Gastroesophageal sphincter (tissue), 3 donors: ENCODE results near the gene STX1A.

ENCODE experiments used
- CTCF ChIP-seq, 4 experiments: fragments of 200-600 bp in 2 of 4; fragments of 450-650 bp in 2 of 4; sonication (generic) in 1 of 4; IDR thresholded peaks; one replicate each; pipeline ENCODE4 v1.5.1; 2017 to 2019; ENCODE audit warnings: antibody characterized with exemption in 4 of 4, mild to moderate bottlenecking in 2 of 4, moderate library complexity in 2 of 4
- POLR2A ChIP-seq, 2 donors: fragments of 450-650 bp; IDR thresholded peaks; one replicate each; pipeline ENCODE4 v1.6.1; 2017; ENCODE audit warnings: antibody characterized with exemption in 2 of 2, mild to moderate bottlenecking in 2 of 2, moderate library complexity in 1 of 2

- TF ChIP-seq CTCF (IDR thresholded peaks at IDR 0.05) (no peak), POLR2A (IDR thresholded peaks at IDR 0.05) (no peak)
These were observed 35.4 kb downstream of the STX1A start for GRCh38 chr7:73683788-73684693.
